ENCODE measurements around the gene KRTAP4-3. TPM values are rescaled to one million over a fixed set of nuclear protein-coding genes. Genes with fewer than 3 reads are reported as not detected.

KRTAP4-3 gene
- total RNA-seq, result not detected in 2 replicates

DNA sequence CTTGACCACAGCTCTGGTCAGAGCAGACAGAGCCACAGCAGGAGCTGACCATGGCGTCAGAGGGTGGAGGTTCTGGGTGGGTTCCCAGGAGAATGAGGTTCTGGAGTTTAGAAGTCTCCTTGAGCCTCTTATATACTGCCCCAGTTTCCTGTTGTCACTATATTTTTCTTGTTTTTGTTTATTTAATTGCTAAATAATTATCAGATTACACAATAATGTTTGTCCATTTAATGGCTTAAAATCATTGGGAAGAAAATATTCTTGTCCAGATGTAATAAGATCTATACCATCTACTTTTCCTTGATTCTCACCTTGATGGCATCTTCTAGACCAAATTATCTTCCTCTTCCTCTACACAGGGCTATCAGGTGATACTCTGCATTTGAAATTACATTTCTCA is at the start of gene KRTAP4-3:
Gene KRTAP4-3 (minus strand): TSS at position 101 of the 400 bp plus-strand sequence. CDS start 49 bp downstream, at position 52.

DNA sequence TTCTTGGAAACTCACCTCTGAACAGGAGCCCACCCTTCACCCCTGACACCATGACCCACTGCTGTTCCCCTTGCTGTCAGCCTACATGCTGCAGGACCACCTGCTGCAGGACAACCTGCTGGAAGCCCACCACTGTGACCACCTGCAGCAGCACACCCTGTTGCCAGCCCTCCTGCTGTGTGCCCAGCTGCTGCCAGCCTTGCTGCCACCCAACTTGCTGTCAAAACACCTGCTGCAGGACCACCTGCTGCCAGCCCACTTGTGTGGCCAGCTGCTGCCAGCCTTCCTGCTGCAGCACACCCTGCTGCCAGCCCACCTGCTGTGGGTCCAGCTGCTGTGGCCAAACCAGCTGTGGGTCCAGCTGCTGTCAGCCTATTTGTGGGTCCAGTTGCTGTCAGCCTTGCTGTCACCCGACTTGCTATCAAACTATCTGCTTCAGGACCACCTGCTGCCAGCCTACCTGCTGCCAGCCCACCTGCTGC is 21.9 kb upstream of the KRTAP4-3 start, which contains the start of gene KRTAP9-1:
Gene KRTAP9-1 (plus strand): TSS at position 51 of the 482 bp plus-strand sequence. CDS start 0 bp downstream, at position 51.

DNA sequence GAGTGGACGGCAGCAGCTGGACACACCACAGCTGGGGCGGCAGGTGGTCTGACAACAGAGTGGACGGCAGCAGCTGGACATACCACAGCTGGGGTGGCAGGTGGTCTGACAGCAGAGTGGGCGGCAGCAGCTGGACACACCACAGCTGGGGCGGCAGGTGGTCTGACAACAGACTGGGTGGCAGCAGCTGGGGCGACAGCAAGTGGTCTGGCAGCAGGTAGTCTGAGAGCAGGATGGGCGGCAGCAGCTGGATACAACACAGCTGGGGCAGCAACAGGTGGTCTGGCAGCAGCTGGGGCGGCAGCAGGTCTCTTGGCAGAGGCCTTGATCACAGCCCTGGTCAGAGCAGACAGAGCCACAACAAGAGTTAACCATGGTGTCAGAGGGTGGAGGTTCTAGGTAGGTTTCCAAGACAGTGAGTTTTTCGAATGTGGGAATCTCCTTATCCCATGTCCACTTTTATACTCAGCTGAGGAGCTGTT is 16.5 kb upstream of the KRTAP4-3 start, which contains the start of gene KRTAP4-1:
Gene KRTAP4-1 (minus strand): TSS at position 432 of the 482 bp plus-strand sequence. CDS start 57 bp downstream, at position 375.

DNA sequence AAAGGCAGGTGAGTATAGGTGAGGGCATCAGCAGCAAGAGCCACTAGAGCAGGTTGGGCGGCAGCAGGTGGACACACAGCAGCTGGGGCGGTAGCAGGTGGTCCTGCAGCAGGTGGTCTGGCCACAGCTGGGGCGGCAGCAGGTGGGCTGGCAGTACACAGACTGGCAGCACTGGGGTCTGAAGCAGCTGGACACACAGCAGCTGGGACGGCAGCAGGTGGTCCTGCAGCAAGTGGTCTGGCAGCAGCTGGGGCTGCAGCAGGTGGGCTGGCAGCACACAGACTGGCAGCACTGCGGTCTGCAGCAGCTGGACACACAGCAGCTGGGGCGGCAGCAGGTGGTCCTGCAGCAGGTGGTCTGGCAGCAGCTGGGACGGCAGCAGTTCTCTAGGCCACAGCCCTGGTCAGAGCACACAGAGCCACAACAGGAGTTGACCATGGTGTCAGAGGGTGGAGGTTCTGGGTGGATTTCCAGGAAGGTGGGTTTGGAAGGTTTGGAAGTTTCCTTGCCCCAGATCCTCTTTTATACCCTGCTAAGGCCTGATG is 9.8 kb upstream of the KRTAP4-3 start, which contains the start of gene KRTAP4-2:
Gene KRTAP4-2 (minus strand): TSS at position 495 of the 545 bp plus-strand sequence. CDS start 57 bp downstream, at position 438.

DNA sequence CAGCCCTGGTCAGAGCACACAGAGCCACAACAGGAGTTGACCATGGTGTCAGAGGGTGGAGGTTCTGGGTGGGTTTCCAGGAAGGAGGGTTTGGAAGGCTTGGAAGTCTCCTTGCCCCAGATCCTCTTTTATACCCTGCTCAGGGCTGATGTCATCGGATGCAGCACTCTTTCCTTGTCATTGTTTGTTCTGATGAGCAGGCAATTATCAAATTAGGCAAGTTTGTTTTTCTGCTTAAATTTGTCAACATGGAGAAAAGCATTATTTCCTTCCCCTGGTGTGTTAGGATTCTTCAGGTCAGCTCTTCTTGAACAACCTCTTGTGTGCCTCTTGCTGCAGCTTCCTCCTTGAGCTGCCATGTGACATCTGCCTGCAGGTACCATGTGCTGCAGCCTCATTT is 7.4 kb downstream of the KRTAP4-3 start, which contains the start of gene KRTAP4-4:
Gene KRTAP4-4 (minus strand): TSS at position 101 of the 400 bp plus-strand sequence. CDS start 57 bp downstream, at position 44.

DNA sequence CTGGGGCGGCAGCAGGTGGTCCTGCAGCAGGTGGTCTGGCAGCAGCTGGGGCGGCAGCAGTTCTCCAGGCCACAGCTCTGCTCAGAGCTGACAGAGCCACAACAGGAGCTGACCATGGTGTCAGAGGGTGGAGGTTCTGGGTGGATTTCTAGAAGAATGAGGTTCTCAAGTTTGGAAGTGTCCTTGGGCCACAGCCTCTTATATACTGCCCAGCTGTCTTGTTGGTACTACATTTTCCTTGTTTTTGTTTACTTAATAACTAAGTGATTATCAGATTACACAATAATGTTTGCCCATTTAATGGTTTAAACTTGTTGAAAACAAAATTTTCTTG is 18.4 kb downstream of the KRTAP4-3 start, which contains the start of gene KRTAP4-5:
Gene KRTAP4-5 (minus strand): TSS at position 174 of the 334 bp plus-strand sequence. CDS start 58 bp downstream, at position 116.

DNA sequence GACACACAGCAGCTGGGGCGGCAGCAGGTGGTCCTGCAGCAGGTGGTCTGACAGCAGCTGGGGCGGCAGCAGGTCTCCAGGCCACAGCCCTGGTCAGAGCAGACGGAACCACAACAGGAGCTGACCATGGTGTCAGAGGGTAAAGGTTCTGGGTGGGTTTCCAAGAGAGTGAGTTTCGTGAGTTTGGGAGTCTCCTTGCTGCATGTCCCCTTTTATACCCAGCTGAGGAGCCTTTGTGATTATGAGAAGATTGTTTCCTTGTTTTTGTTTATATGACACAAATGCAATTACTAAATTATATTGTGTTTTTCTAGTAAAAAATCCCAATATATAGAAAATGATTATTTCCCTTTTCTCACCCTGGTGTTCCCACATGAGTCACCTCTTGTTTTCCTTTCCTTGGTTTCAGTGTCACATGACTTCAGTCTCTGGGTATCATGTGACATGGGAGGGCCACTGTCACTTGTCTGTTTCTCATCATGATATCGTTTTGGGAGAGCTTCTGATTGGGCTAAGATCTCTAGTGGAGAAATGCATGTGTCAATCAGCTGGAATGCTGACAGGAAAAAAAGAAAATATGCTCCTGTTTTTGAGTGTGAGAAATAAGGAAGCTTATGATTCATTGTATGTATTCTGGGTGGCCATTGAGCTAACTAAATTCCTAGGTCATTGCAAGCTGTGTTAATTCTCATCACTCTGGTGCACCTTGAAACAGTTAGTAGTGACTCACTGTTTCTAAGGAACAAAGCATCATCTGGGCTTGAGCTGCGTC is 27.5 kb downstream of the KRTAP4-3 start, which contains the start of gene KRTAP4-6:
Gene KRTAP4-6 (minus strand): TSS at position 185 of the 772 bp plus-strand sequence. CDS start 57 bp downstream, at position 128.

DNA sequence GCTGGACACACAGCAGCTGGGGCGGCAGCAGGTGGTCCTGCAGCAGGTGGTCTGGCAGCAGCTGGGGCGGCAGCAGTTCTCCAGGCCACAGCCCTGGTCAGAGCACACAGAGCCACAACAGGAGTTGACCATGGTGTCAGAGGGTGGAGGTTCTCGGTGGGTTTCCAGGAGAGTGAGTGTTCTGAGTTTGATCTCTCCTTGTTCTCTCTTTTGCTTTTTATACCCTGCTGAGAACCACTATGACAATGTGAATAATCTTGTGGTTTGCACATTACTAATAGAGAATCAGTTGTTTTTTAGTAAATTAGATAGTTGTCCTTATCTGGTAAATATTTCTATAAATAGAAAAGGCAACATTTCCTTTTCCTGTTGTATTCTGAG is 44.0 kb downstream of the KRTAP4-3 start, which contains the start of gene KRTAP4-12:
Gene KRTAP4-12 (minus strand): TSS at position 192 of the 381 bp plus-strand sequence. CDS start 60 bp downstream, at position 132.

DNA sequence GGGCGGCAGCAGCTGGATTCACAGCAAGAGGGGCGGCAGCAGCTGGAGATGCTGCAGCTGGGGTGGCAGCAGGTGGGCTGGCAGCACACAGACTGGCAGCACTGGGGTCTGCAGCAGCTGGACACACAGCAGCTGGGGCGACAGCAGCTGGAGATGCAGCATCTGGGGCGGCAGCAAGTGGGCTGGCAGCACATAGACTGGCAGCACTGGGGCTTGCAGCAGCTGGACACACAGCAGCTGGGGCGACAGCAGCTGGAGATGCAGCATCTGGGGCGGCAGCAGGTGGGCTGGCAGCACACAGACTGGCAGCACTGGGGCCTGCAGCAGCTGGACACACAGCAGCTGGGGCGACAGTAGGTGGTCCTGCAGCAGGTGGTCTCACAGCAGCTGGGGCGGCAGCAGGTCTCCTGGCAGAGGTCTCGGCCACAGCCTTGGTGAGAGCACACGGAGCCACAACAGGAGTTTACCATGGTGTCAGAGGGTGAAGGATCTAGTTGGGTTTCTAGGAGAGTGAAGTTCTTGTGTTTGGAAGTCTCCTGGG is 50.1 kb downstream of the KRTAP4-3 start, which contains the start of gene KRTAP4-11:
Gene KRTAP4-11 (minus strand): TSS at position 528 of the 541 bp plus-strand sequence. CDS start 58 bp downstream, at position 470.

Small RNA genes lying within 50 kb of the gene (small RNA-seq; reads per million reads assigned to genes)
- not detected for gene KRTAP4-17P

Other genes with a start within 250 kb of the KRTAP4-3 start
- gene KRT23, start 230.6 kb downstream of the KRTAP4-3 start, total RNA-seq, result not detected in 2 replicates
- gene KRT39, start 201.3 kb downstream of the KRTAP4-3 start, total RNA-seq, result not detected in 2 replicates
- gene KRT40, start 183.9 kb downstream of the KRTAP4-3 start, total RNA-seq, result not detected in 2 replicates
- gene KRTAP3-3, start 174.1 kb downstream of the KRTAP4-3 start, total RNA-seq, result not detected in 2 replicates
- not detected in 2 replicates for gene KRTAP3-2, start 168.3 kb downstream of the KRTAP4-3 start, total RNA-seq
- gene KRTAP3-1, start 159.1 kb downstream of the KRTAP4-3 start, total RNA-seq, result not detected in 2 replicates
- gene KRTAP1-5, start 141.0 kb downstream of the KRTAP4-3 start, total RNA-seq, result not detected in 2 replicates
- not detected in 2 replicates for gene KRTAP1-4, start 138.0 kb downstream of the KRTAP4-3 start, total RNA-seq
- gene KRTAP1-3, start 133.3 kb downstream of the KRTAP4-3 start, total RNA-seq, result not detected in 2 replicates
- not detected in 2 replicates for gene KRTAP1-1, start 126.8 kb downstream of the KRTAP4-3 start, total RNA-seq
- not detected in 2 replicates for gene KRTAP2-1, start 120.9 kb downstream of the KRTAP4-3 start, total RNA-seq
- not detected in 2 replicates for gene KRTAP2-2, start 113.0 kb downstream of the KRTAP4-3 start, total RNA-seq
- gene KRTAP2-3, start 108.1 kb downstream of the KRTAP4-3 start, total RNA-seq, result not detected in 2 replicates
- not detected in 2 replicates for gene KRTAP2-4, start 102.3 kb downstream of the KRTAP4-3 start, total RNA-seq
- gene KRTAP4-7, start 84.1 kb downstream of the KRTAP4-3 start, total RNA-seq, result not detected in 2 replicates
- gene KRTAP4-8, start 70.1 kb downstream of the KRTAP4-3 start, total RNA-seq, result not detected in 2 replicates
- not detected in 2 replicates for gene KRTAP4-16, start 66.0 kb downstream of the KRTAP4-3 start, total RNA-seq
- not detected in 2 replicates for gene KRTAP4-9, start 62.8 kb downstream of the KRTAP4-3 start, total RNA-seq
- not detected in 2 replicates for gene KRTAP4-11, start 49.8 kb downstream of the KRTAP4-3 start, total RNA-seq
- not detected in 2 replicates for gene KRTAP4-12, start 44.0 kb downstream of the KRTAP4-3 start, total RNA-seq
- gene KRTAP4-6, start 27.7 kb downstream of the KRTAP4-3 start, total RNA-seq, result not detected in 2 replicates
- not detected in 2 replicates for gene KRTAP4-5, start 18.4 kb downstream of the KRTAP4-3 start, total RNA-seq
- gene KRTAP4-4, start 7.5 kb downstream of the KRTAP4-3 start, total RNA-seq, result not detected in 2 replicates
- gene KRTAP4-2, start 10.0 kb upstream of the KRTAP4-3 start, total RNA-seq, result not detected in 2 replicates
- gene KRTAP4-1, start 16.7 kb upstream of the KRTAP4-3 start, total RNA-seq, result not detected in 2 replicates
- gene KRTAP9-1, start 21.7 kb upstream of the KRTAP4-3 start, total RNA-seq, result not detected in 2 replicates
- gene KRTAP9-2, start 58.4 kb upstream of the KRTAP4-3 start, total RNA-seq, result not detected in 2 replicates
- not detected in 2 replicates for gene KRTAP9-3, start 64.2 kb upstream of the KRTAP4-3 start, total RNA-seq
- gene KRTAP9-8, start 69.8 kb upstream of the KRTAP4-3 start, total RNA-seq, result not detected in 2 replicates
- not detected in 2 replicates for gene KRTAP9-4, start 81.5 kb upstream of the KRTAP4-3 start, total RNA-seq
- gene KRTAP9-9, start 87.2 kb upstream of the KRTAP4-3 start, total RNA-seq, result not detected in 2 replicates
- gene KRTAP9-6, start 97.2 kb upstream of the KRTAP4-3 start, total RNA-seq, result not detected in 2 replicates
- gene KRTAP9-7, start 107.5 kb upstream of the KRTAP4-3 start, total RNA-seq, result not detected in 2 replicates
- not detected in 2 replicates for gene KRTAP29-1, start 134.6 kb upstream of the KRTAP4-3 start, total RNA-seq
- gene KRTAP16-1, start 141.1 kb upstream of the KRTAP4-3 start, total RNA-seq, result not detected in 2 replicates
- gene KRTAP17-1, start 147.5 kb upstream of the KRTAP4-3 start, total RNA-seq, result not detected in 2 replicates
- gene KRT33A, start 182.6 kb upstream of the KRTAP4-3 start, total RNA-seq, result not detected in 2 replicates
- gene KRT33B, start 201.6 kb upstream of the KRTAP4-3 start, total RNA-seq, result not detected in 2 replicates
- not detected in 2 replicates for gene KRT34, start 214.1 kb upstream of the KRTAP4-3 start, total RNA-seq
- gene KRT31, start 229.4 kb upstream of the KRTAP4-3 start, total RNA-seq, result not detected in 2 replicates